D721Med (cell line): ENCODE measurements around the gene PRMT7.

Source experiments
- DNase-seq: peaks from one replicate; pipeline ENCODE4 v3.0.0; 2011; ENCODE audit warnings: low spot score; ENCODE audit not compliant: insufficient read length
- FAIRE-seq: peaks from 2 replicates; lab custom pipeline; 2011; peaks lifted over from hg19 to GRCh38; lab: Jason Lieb, UNC
- CTCF ChIP-seq: IDR thresholded peaks from 2 replicates; pipeline ENCODE4 v1.5.1; 2012; ENCODE audit warnings: mild to moderate bottlenecking, control low read depth; ENCODE audit not compliant: insufficient read depth; ENCODE audit errors: missing control alignments

PRMT7 gene

GRCh38 chr16:68348639-68349445 is 38.0 kb downstream of the PRMT7 start:
- no peak for DNase-seq
- FAIRE-seq: no peak
- no peak for TF ChIP-seq CTCF

- FAIRE-seq: no peak
- no peak for DNase-seq
Measured at GRCh38 chr16:68349838-68350410, 39.1 kb downstream of the PRMT7 start.

DNA sequence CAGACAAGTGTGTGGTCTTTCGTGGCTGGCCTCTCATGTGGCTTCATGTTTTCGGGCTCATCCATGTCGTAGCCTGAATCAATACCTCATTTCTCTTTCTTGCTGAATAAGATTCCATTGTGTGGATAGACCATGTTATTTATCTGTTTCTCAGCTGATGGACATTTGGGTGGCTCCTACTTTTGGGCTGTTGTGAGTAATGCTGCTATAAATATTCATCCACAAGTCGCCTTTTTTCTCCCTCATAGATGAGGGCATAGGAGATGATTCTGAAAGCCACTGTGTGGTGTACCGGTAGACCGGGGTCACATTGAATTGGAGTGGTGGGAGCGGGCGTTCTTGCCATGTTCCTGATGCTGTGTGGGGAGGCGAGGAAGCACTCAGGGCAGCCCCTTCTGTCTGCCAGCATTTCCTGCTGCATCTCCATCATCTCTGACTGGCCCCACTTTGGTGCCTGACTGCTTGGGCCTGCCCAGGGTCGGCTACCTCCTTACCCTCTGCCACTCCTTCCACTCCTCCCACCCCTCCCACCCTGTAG is 40.1 kb downstream of the PRMT7 start:
- DNase-seq: no peak
- no peak for TF ChIP-seq CTCF
- no peak for FAIRE-seq

More at GRCh38 chr16:68349838-68350410, 39.1 kb downstream of the PRMT7 start:
- TF ChIP-seq CTCF: no peak

DNA sequence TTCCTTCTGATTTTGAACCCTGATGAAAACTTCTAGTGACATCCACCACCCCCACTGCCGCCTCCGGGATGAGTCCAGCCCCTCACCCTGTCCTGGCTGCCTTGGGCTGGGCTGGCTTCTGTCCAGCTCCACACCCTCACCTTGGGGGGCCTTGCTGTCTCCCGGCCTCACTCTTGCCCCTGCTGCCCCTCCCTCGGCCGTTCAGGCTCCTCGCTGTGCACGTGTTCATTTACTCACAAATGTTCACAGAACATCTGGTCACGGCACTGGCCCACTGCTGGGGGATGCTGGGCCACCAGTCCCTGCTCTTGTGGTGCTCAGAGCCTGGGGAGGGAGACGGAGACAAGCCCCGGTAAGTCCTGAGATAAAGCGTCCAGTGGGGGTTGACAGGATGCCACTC is 40.6 kb downstream of the PRMT7 start:
- TF ChIP-seq CTCF: no peak
- no peak for FAIRE-seq
- DNase-seq: no peak

GRCh38 chr16:68351991-68352431 is 41.2 kb downstream of the PRMT7 start:
- FAIRE-seq (no peak), DNase-seq (no peak)
- TF ChIP-seq CTCF: no peak

- no peak for TF ChIP-seq CTCF
Measured at GRCh38 chr16:68353366-68353765, 42.5 kb downstream of the PRMT7 start.

More at GRCh38 chr16:68353366-68353765, 42.5 kb downstream of the PRMT7 start:
- DNase-seq (no peak), FAIRE-seq (no peak)
